Gastrocnemius medialis (tissue), 4 donors: ENCODE results near the gene WNT8A.

Experiments
- POLR2A ChIP-seq, 2 donors: fragments of 450-650 bp; IDR thresholded peaks; one replicate each; pipeline ENCODE4 v1.6.1; 2017; ENCODE audit warnings: antibody characterized with exemption in 2 of 2, mild to moderate bottlenecking in 2 of 2, moderate library complexity in 2 of 2
- TF ChIP-seq, protein P1 (sequence below), 5 experiments: fragments of 450-650 bp in 3 of 5; fragments of 200-600 bp in 2 of 5; sonication (generic) in 2 of 5; IDR thresholded peaks in 4 of 5; conservative IDR thresholded peaks in 1 of 5; 1 replicate in 4 of 5; 2 replicates in 1 of 5; pipeline ENCODE4 v1.5.1; 2016 to 2019; ENCODE audit warnings: antibody characterized with exemption in 5 of 5, mild to moderate bottlenecking in 3 of 5, moderate library complexity in 3 of 5

DNA sequence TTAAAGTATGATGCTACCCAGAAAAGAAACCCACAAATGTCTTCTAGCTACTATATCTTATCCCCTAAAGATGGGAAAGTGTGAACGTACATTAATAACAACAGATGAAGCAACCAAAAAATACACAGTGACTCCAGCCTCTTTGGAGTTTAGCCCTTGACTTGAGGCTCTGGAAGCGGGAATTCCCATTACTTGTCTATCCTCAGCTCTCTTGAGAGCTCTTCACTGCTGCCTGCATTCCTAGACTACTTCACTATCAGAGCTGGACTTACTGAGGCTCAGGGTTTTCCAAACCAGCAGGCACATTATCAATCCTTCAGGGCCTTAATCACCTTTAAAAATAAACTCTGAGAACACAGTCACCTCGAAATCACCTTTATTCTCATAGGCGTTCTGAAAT is 56.4 kb downstream of the WNT8A start:
- TF ChIP-seq POLR2A (IDR thresholded peaks at IDR 0.05) = no peak
- TF ChIP-seq, protein P1, sequence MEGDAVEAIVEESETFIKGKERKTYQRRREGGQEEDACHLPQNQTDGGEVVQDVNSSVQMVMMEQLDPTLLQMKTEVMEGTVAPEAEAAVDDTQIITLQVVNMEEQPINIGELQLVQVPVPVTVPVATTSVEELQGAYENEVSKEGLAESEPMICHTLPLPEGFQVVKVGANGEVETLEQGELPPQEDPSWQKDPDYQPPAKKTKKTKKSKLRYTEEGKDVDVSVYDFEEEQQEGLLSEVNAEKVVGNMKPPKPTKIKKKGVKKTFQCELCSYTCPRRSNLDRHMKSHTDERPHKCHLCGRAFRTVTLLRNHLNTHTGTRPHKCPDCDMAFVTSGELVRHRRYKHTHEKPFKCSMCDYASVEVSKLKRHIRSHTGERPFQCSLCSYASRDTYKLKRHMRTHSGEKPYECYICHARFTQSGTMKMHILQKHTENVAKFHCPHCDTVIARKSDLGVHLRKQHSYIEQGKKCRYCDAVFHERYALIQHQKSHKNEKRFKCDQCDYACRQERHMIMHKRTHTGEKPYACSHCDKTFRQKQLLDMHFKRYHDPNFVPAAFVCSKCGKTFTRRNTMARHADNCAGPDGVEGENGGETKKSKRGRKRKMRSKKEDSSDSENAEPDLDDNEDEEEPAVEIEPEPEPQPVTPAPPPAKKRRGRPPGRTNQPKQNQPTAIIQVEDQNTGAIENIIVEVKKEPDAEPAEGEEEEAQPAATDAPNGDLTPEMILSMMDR (IDR thresholded peaks at IDR 0.05 in 4 of 5, conservative IDR thresholded peaks at IDR 0.05 in 1 of 5) = no peak
